T-helper 9 cell (primary cell): Measurements from ENCODE around the gene SLAIN1.

ENCODE experiments used
- DNase-seq: peaks from one replicate; pipeline ENCODE4 v3.0.0-alpha.2; 2020

SLAIN1 gene

GRCh38 chr13:77715233-77715891 is 17.9 kb downstream of the SLAIN1 start:
- no peak for DNase-seq

- no peak for DNase-seq
These were observed 19.2 kb downstream of the SLAIN1 start for GRCh38 chr13:77716692-77717091.

GRCh38 chr13:77717508-77717907 is 20.0 kb downstream of the SLAIN1 start:
- no peak for DNase-seq

- DNase-seq = no peak
These were observed 21.6 kb downstream of the SLAIN1 start for GRCh38 chr13:77719128-77719527.

- DNase-seq = no peak
These were observed 23.5 kb downstream of the SLAIN1 start for GRCh38 chr13:77720988-77721387.

GRCh38 chr13:77724092-77724491 is 26.6 kb downstream of the SLAIN1 start:
- DNase-seq = no peak

GRCh38 chr13:77725071-77725470 is 27.6 kb downstream of the SLAIN1 start:
- DNase-seq = no peak

- DNase-seq = no peak
These were observed 31.0 kb downstream of the SLAIN1 start for GRCh38 chr13:77728265-77729125.

- DNase-seq = no peak
These were observed 32.2 kb downstream of the SLAIN1 start for GRCh38 chr13:77729502-77730221.

GRCh38 chr13:77730572-77730971 is 33.1 kb downstream of the SLAIN1 start:
- no peak for DNase-seq

- no peak for DNase-seq
These were observed 34.8 kb downstream of the SLAIN1 start for GRCh38 chr13:77732287-77732686.

- DNase-seq = no peak
These were observed 36.2 kb downstream of the SLAIN1 start for GRCh38 chr13:77733674-77734073.

- no peak for DNase-seq
These were observed 40.2 kb downstream of the SLAIN1 start for GRCh38 chr13:77737583-77738200.

GRCh38 chr13:77740097-77740735 is 42.7 kb downstream of the SLAIN1 start:
- no peak for DNase-seq

GRCh38 chr13:77740931-77741596 is 43.6 kb downstream of the SLAIN1 start:
- DNase-seq = no peak

- DNase-seq = no peak
These were observed 44.1 kb downstream of the SLAIN1 start for GRCh38 chr13:77741597-77741972.

- DNase-seq = no peak
These were observed 45.3 kb downstream of the SLAIN1 start for GRCh38 chr13:77742801-77743200.

GRCh38 chr13:77745784-77746183 is 48.3 kb downstream of the SLAIN1 start:
- DNase-seq = no peak

- DNase-seq = no peak
These were observed 51.9 kb downstream of the SLAIN1 start for GRCh38 chr13:77749344-77749880.

GRCh38 chr13:77751513-77752456 is 54.3 kb downstream of the SLAIN1 start:
- DNase-seq = peak; percentile 13
